Stimulated activated memory B cell treated with anti-CD40 and anti-IgM and Interleukin-4, amounts not matched to agents 10 μg/mL and 1 μg/mL and 100 μg/mL, for 72 hours (primary cell): Measurements from ENCODE around the gene MSX1.
A peak's percentile ranks its signal among the peaks of the same experiment; 100 is the strongest.

Experiments used
- ATAC-seq: fragments of 150-1000 bp; cut with Tn5 transposase; 2 replicates; pipeline ENCODE4 v1.10.0; 2021
- H3K27ac Mint-ChIP-seq: one replicate; pipeline ENCODE4 v1.8.0; 2022; ENCODE audit warnings: mild to moderate bottlenecking, mixed read lengths
- H3K27me3 Mint-ChIP-seq: one replicate; pipeline ENCODE4 v1.8.0; 2022; ENCODE audit warnings: mixed read lengths
- H3K36me3 Mint-ChIP-seq: one replicate; pipeline ENCODE4 v1.8.0; 2022; ENCODE audit warnings: mixed read lengths
- H3K4me1 Mint-ChIP-seq: one replicate; pipeline ENCODE4 v1.8.0; 2022; ENCODE audit warnings: mixed read lengths
- H3K4me3 Mint-ChIP-seq: one replicate; pipeline ENCODE4 v1.8.0; 2022; ENCODE audit warnings: mild to moderate bottlenecking, moderate library complexity, mixed read lengths
- H3K9me3 Mint-ChIP-seq: one replicate; pipeline ENCODE4 v1.8.0; 2022; ENCODE audit warnings: mixed read lengths

The MSX1 gene

GRCh38 chr4:4851081-4851480 lies 8.4 kb upstream of the MSX1 start:
- H3K36me3 Mint-ChIP-seq = no peaks in the 10 kb centered on the region
- peaks cover 77% of the 10 kb centered on the region for H3K27me3 Mint-ChIP-seq
- H3K4me3 Mint-ChIP-seq = no peak overlapping the region
- no peak for ATAC-seq
- H3K4me1 Mint-ChIP-seq = peaks cover 24% of the 10 kb centered on the region
- no peaks in the 10 kb centered on the region for H3K9me3 Mint-ChIP-seq
- H3K27ac Mint-ChIP-seq = no peak overlapping the region

- Mint-ChIP-seq H3K27ac (no peak overlapping the region), H3K4me1 (peaks cover 31% of the 10 kb centered on the region), H3K36me3 (no peaks in the 10 kb centered on the region), H3K9me3 (no peaks in the 10 kb centered on the region), H3K27me3 (peaks cover 77% of the 10 kb centered on the region), H3K4me3 (no peak overlapping the region)
- no peak for ATAC-seq
Measured at GRCh38 chr4:4851906-4852305, 7.6 kb upstream of the MSX1 start.

GRCh38 chr4:4852591-4853362 lies 6.7 kb upstream of the MSX1 start:
- Mint-ChIP-seq H3K4me1 (peaks cover 38% of the 10 kb centered on the region), H3K9me3 (peaks cover 6% of the 10 kb centered on the region), H3K27me3 (peaks cover 78% of the 10 kb centered on the region), H3K36me3 (peaks cover 6% of the 10 kb centered on the region), H3K4me3 (peak overlapping the region; percentile 72), H3K27ac (peak overlapping the region; percentile 55)
- ATAC-seq = peak; percentile 65

GRCh38 chr4:4853371-4853823 lies 6.1 kb upstream of the MSX1 start:
- Mint-ChIP-seq H3K27me3 (peaks cover 78% of the 10 kb centered on the region), H3K36me3 (peaks cover 6% of the 10 kb centered on the region), H3K4me3 (peak overlapping the region; percentile 72), H3K4me1 (peaks cover 38% of the 10 kb centered on the region), H3K9me3 (peaks cover 6% of the 10 kb centered on the region), H3K27ac (peak overlapping the region; percentile 55)
- ATAC-seq = no peak

- H3K9me3 Mint-ChIP-seq = peaks cover 6% of the 10 kb centered on the region
- H3K27me3 Mint-ChIP-seq = peaks cover 80% of the 10 kb centered on the region
- no peak overlapping the region for H3K4me3 Mint-ChIP-seq
- H3K27ac Mint-ChIP-seq = peak overlapping the region; percentile 55
- H3K4me1 Mint-ChIP-seq = peaks cover 42% of the 10 kb centered on the region
- no peak for ATAC-seq
- H3K36me3 Mint-ChIP-seq = peaks cover 6% of the 10 kb centered on the region
Measured at GRCh38 chr4:4853921-4854648, 5.4 kb upstream of the MSX1 start.

GRCh38 chr4:4854649-4855295 lies 4.7 kb upstream of the MSX1 start:
- ATAC-seq = no peak
- peaks cover 45% of the 10 kb centered on the region for H3K4me1 Mint-ChIP-seq
- H3K27ac Mint-ChIP-seq = no peak overlapping the region
- peaks cover 85% of the 10 kb centered on the region for H3K27me3 Mint-ChIP-seq
- peaks cover 6% of the 10 kb centered on the region for H3K36me3 Mint-ChIP-seq
- no peak overlapping the region for H3K4me3 Mint-ChIP-seq
- peaks cover 6% of the 10 kb centered on the region for H3K9me3 Mint-ChIP-seq

GRCh38 chr4:4855301-4856070 lies 4.0 kb upstream of the MSX1 start:
- no peak for ATAC-seq
- no peak overlapping the region for H3K4me3 Mint-ChIP-seq
- peaks cover 6% of the 10 kb centered on the region for H3K36me3 Mint-ChIP-seq
- H3K4me1 Mint-ChIP-seq = peaks cover 47% of the 10 kb centered on the region
- no peak overlapping the region for H3K27ac Mint-ChIP-seq
- H3K27me3 Mint-ChIP-seq = peaks cover 88% of the 10 kb centered on the region
- peaks cover 6% of the 10 kb centered on the region for H3K9me3 Mint-ChIP-seq

- ATAC-seq = no peak
- Mint-ChIP-seq H3K9me3 (peaks cover 6% of the 10 kb centered on the region), H3K4me3 (peak overlapping the region; percentile 17), H3K27ac (no peak overlapping the region), H3K4me1 (peaks cover 56% of the 10 kb centered on the region), H3K27me3 (peaks cover 88% of the 10 kb centered on the region), H3K36me3 (peaks cover 6% of the 10 kb centered on the region)
Measured at GRCh38 chr4:4856071-4857000, 3.1 kb upstream of the MSX1 start.

- no peak for ATAC-seq
- Mint-ChIP-seq H3K9me3 (peaks cover 6% of the 10 kb centered on the region), H3K4me3 (peak overlapping the region; percentile 64), H3K4me1 (peaks cover 54% of the 10 kb centered on the region), H3K27ac (no peak overlapping the region), H3K27me3 (peaks cover 93% of the 10 kb centered on the region), H3K36me3 (peaks cover 6% of the 10 kb centered on the region)
Measured at GRCh38 chr4:4857001-4857808, 2.3 kb upstream of the MSX1 start.

GRCh38 chr4:4857809-4858508 lies 1.5 kb upstream of the MSX1 start:
- peaks cover 6% of the 10 kb centered on the region for H3K36me3 Mint-ChIP-seq
- no peak for ATAC-seq
- H3K27me3 Mint-ChIP-seq = peaks cover 93% of the 10 kb centered on the region
- no peak overlapping the region for H3K27ac Mint-ChIP-seq
- H3K4me3 Mint-ChIP-seq = no peak overlapping the region
- H3K4me1 Mint-ChIP-seq = peaks cover 46% of the 10 kb centered on the region
- H3K9me3 Mint-ChIP-seq = peaks cover 6% of the 10 kb centered on the region

- Mint-ChIP-seq H3K4me3 (peak overlapping the region; percentile 58), H3K36me3 (peaks cover 6% of the 10 kb centered on the region), H3K4me1 (peaks cover 38% of the 10 kb centered on the region), H3K27ac (peak overlapping the region; percentile 51), H3K27me3 (peaks cover 91% of the 10 kb centered on the region), H3K9me3 (peaks cover 6% of the 10 kb centered on the region)
- no peak for ATAC-seq
Measured at GRCh38 chr4:4858527-4859324, 739 bp upstream of the MSX1 start.

GRCh38 chr4:4859799-4860599 lies 534 bp downstream of the MSX1 start:
- Mint-ChIP-seq H3K4me3 (peak overlapping the region; percentile 73), H3K36me3 (peaks cover 6% of the 10 kb centered on the region), H3K4me1 (peaks cover 38% of the 10 kb centered on the region), H3K9me3 (peaks cover 6% of the 10 kb centered on the region), H3K27me3 (peaks cover 92% of the 10 kb centered on the region), H3K27ac (peak overlapping the region; percentile 56)
- peak; percentile 27 for ATAC-seq
